RPMI8226 (cell line): Measurements from ENCODE around the gene UGGT2.
"Not testable (repeated sequence)": the region's sequence is repeated elsewhere in the genome, so short reads cannot be mapped to it uniquely, and the experiment has no call there.

Experiments used
- DNase-seq: peaks from one replicate; pipeline ENCODE4 v3.0.0-alpha.2; 2015

Gene UGGT2

GRCh38 chr13:95970878-95971277 lies 82.3 kb downstream of the UGGT2 start:
- DNase-seq: no peak

- DNase-seq: no peak
Observed at GRCh38 chr13:95968906-95969305, 84.3 kb downstream of the UGGT2 start.

- DNase-seq: no peak
Observed at GRCh38 chr13:95957331-95957730, 95.9 kb downstream of the UGGT2 start.

GRCh38 chr13:95956589-95957148 lies 96.5 kb downstream of the UGGT2 start:
- peak; percentile 63 for DNase-seq

- no peak for DNase-seq
Observed at GRCh38 chr13:95955719-95956118, 97.5 kb downstream of the UGGT2 start.

GRCh38 chr13:95955255-95955654 lies 97.9 kb downstream of the UGGT2 start:
- DNase-seq: no peak

- DNase-seq: no peak
Observed at GRCh38 chr13:95954266-95954665, 98.9 kb downstream of the UGGT2 start.

GRCh38 chr13:95950103-95950502 lies 103.1 kb downstream of the UGGT2 start:
- DNase-seq: no peak

GRCh38 chr13:95948656-95949055 lies 104.5 kb downstream of the UGGT2 start:
- DNase-seq: no peak

GRCh38 chr13:95937714-95938320 lies 115.4 kb downstream of the UGGT2 start:
- no peak for DNase-seq

GRCh38 chr13:95931300-95932025 lies 121.7 kb downstream of the UGGT2 start:
- DNase-seq: no peak

GRCh38 chr13:95929430-95929829 lies 123.8 kb downstream of the UGGT2 start:
- no peak for DNase-seq

- DNase-seq: not testable (repeated sequence)
Observed at GRCh38 chr13:95928367-95928906, 124.8 kb downstream of the UGGT2 start.

GRCh38 chr13:95926231-95926630 lies 127.0 kb downstream of the UGGT2 start:
- DNase-seq: no peak

GRCh38 chr13:95924389-95924994 lies 128.7 kb downstream of the UGGT2 start:
- DNase-seq: no peak

- DNase-seq: no peak
Observed at GRCh38 chr13:95921485-95921884, 131.7 kb downstream of the UGGT2 start.

- no peak for DNase-seq
Observed at GRCh38 chr13:95920485-95920884, 132.7 kb downstream of the UGGT2 start.

- DNase-seq: no peak
Observed at GRCh38 chr13:95918860-95919259, 134.3 kb downstream of the UGGT2 start.

GRCh38 chr13:95914991-95915501 lies 138.2 kb downstream of the UGGT2 start:
- no peak for DNase-seq

- no peak for DNase-seq
Observed at GRCh38 chr13:95906999-95907398, 146.2 kb downstream of the UGGT2 start.

GRCh38 chr13:95903569-95903968 lies 149.6 kb downstream of the UGGT2 start:
- no peak for DNase-seq

GRCh38 chr13:95902741-95903140 lies 150.5 kb downstream of the UGGT2 start:
- DNase-seq: no peak

GRCh38 chr13:95898256-95898655 lies 154.9 kb downstream of the UGGT2 start:
- DNase-seq: no peak
